Lower leg skin (tissue), 3 donors: ENCODE measurements around the gene RABGAP1.

Experiments used
- CTCF ChIP-seq, 3 donors: fragments of 450-650 bp; IDR thresholded peaks; one replicate each; pipeline ENCODE4 v1.5.1; 2016; ENCODE audit warnings: antibody characterized with exemption in 3 of 3, mild to moderate bottlenecking in 3 of 3, moderate library complexity in 2 of 3
- POLR2A ChIP-seq, 2 donors: fragments of 450-650 bp; IDR thresholded peaks; one replicate each; pipeline ENCODE4 v1.6.1; 2016 to 2017; ENCODE audit warnings: antibody characterized with exemption in 2 of 2, mild to moderate bottlenecking in 1 of 2, moderate library complexity in 1 of 2

- TF ChIP-seq CTCF (IDR thresholded peaks at IDR 0.05) (no peak), POLR2A (IDR thresholded peaks at IDR 0.05) (no peak)
These were observed 156.7 kb downstream of the RABGAP1 start for GRCh38 chr9:123097430-123098095.
